GM15510 (cell line): ENCODE measurements around the gene CSRNP3.

Experiments
- POLR2A ChIP-seq: IDR thresholded peaks from 3 replicates; pipeline ENCODE4 v1.6.1; 2011; ENCODE audit warnings: borderline replicate concordance; ENCODE audit not compliant: insufficient read length; ENCODE audit errors: extremely low read depth

CSRNP3 gene

GRCh38 chr2:165618806-165619205, 149.3 kb downstream of the CSRNP3 start:
- no peak for TF ChIP-seq POLR2A

DNA sequence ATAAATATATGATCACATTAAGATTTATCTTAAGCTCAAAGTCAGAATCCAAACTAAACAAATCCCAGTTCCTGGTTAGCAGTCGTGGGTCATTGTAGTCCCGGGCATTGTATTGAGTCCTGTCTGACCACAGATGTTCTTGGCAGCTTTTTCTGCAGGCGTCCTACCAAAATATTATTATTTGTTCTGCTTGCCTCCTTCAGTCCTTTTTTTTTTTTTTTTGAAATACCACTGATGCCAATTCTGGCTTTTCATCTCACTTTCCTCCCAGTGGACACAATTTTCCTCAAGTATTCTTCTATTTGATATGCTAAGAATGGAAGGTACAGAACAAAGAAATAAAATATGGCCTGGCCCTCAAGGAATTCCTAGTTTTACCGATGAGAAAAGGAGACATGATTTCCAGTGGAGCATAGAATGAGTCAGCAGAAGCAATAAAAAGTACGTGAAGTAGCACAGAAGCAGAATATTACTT, 151.6 kb downstream of the CSRNP3 start:
- TF ChIP-seq POLR2A: no peak

DNA sequence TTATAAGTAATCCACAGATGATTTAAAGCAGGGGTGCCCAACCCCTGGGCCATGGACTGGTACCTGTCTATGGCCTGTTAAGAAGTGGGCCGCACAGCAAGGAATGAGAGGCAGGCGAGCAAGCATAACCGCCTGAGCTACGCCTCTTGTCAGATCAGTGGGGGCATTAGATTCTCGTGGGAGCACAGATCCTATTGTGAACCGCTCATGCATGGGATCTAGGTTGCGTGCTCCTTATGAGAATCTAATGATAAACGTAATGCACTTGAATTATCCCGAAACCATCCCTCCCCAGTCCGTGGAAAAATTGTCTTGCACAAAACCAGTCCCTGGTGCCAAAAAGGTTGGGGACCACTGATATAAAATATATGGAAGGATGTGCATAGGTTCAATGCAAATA, 153.7 kb downstream of the CSRNP3 start:
- TF ChIP-seq POLR2A: no peak

GRCh38 chr2:165623783-165624469, 154.4 kb downstream of the CSRNP3 start:
- no peak for TF ChIP-seq POLR2A

DNA sequence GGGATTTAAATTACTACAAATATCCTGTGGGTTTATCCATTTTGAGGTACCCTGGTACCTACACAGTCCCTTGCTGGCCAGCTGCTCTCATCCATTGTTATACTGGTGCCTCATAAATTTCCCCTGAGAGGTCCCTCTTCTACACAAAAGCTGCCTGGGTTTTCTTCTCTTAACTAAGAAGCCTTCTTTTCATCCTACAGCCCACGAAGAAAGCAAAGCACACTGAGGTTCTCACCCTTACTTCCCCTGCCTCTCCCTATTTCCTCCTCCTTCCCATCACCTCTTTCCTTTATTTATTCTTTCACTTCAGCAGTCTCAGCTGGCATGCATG, 154.9 kb downstream of the CSRNP3 start:
- no peak for TF ChIP-seq POLR2A

- TF ChIP-seq POLR2A: no peak
Measured at GRCh38 chr2:165627470-165627869, 158.0 kb downstream of the CSRNP3 start.

DNA sequence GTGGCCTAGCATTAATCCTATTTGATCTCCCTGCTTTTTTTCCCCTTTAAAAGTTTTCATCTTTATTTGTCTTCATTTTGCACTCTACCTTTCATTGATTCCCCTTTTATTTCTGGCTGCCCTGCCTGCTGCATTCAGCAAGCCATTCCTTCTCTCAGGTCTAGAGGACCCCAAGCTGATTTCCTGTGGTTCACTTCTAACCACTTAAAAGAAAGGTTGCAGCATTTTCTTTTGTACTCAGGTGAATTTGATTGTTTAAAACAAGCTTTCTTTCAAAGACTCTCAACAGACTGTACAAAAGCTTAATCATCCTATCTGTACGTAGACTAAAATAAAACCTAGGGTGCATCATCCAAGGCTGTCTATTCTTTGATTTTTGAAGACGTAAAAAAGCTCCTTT, 160.3 kb downstream of the CSRNP3 start:
- TF ChIP-seq POLR2A: no peak

- TF ChIP-seq POLR2A: no peak
Measured at GRCh38 chr2:165630236-165630635, 160.7 kb downstream of the CSRNP3 start.

- no peak for TF ChIP-seq POLR2A
Measured at GRCh38 chr2:165631089-165631488, 161.6 kb downstream of the CSRNP3 start.

GRCh38 chr2:165632594-165632993, 163.1 kb downstream of the CSRNP3 start:
- no peak for TF ChIP-seq POLR2A

- TF ChIP-seq POLR2A: no peak
Measured at GRCh38 chr2:165633431-165633830, 163.9 kb downstream of the CSRNP3 start.

DNA sequence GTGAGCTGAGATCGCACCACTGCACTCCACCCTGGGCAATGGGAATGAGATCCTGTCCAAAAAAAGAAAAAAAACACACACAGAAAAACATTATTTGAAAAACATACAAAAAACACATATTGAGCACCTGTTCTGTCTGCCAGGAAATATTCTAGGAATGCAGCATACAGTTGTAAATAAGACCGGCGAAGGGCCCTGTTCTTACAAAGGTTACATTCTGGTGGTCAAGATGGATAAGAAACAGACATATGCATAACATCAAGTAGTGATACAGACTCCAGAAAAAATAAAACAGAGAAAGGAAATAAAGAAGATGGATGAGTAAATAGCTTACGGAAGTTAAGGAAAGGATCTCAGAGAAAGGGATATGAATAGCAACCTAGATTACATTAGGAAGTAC, 164.8 kb downstream of the CSRNP3 start:
- no peak for TF ChIP-seq POLR2A

GRCh38 chr2:165634855-165635254, 165.4 kb downstream of the CSRNP3 start:
- TF ChIP-seq POLR2A: no peak

- no peak for TF ChIP-seq POLR2A
Measured at GRCh38 chr2:165635532-165635931, 166.0 kb downstream of the CSRNP3 start.

DNA sequence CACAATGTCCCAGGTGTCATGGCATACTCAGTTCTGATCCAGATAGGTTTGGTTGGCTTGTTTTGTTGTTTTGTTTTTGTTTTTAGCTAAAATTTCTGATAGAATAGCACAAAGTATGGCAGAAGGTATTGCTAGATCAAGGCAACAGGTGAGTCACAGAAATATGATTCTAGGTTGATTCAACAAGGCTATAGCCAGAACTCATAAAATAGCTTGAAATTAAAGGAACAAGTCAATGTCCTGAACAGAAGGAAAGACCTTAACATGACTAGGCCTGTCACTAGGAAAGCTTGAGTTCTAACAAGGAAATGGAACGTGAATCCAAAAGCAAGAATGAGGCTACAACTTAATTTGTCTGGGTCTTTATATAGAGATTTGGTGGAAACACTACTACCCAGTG, 167.5 kb downstream of the CSRNP3 start:
- TF ChIP-seq POLR2A: no peak

- TF ChIP-seq POLR2A: no peak
Measured at GRCh38 chr2:165637396-165637795, 167.9 kb downstream of the CSRNP3 start.

- no peak for TF ChIP-seq POLR2A
Measured at GRCh38 chr2:165639504-165639903, 170.0 kb downstream of the CSRNP3 start.
